Large intestine (tissue), 3 donors: ENCODE data around the gene MAN1B1. TPM values are rescaled to one million over a fixed set of nuclear protein-coding genes. Genes with fewer than 3 reads are reported as not detected.
A peak's percentile ranks its signal among the peaks of the same experiment; 100 is the strongest.

Experiments used
- DNase-seq, 2 donors: peaks; one replicate each; pipeline versions ENCODE4 v3.0.0 to v3.0.0-alpha.2; 2013
- H3K27ac ChIP-seq: one replicate; pipeline ENCODE4 v1.5.1; 2013; ENCODE audit warnings: low read length
- H3K27me3 ChIP-seq: 2 replicates; pipeline ENCODE4 v1.6.1; 2013; ENCODE audit warnings: low read length; ENCODE audit not compliant: control insufficient read depth, insufficient read depth
- H3K36me3 ChIP-seq: 2 replicates; pipeline ENCODE4 v1.6.1; 2013; ENCODE audit warnings: low read length; ENCODE audit not compliant: control insufficient read depth, insufficient read depth
- H3K4me1 ChIP-seq: one replicate; pipeline ENCODE4 v1.6.1; 2013; ENCODE audit warnings: low read length; ENCODE audit not compliant: control insufficient read depth, insufficient read depth
- H3K4me3 ChIP-seq: one replicate; pipeline ENCODE4 v1.5.1; 2013; ENCODE audit warnings: low read length
- H3K9me3 ChIP-seq: one replicate; pipeline ENCODE4 v1.6.1; 2013; ENCODE audit warnings: mild to moderate bottlenecking, low read depth, low read length, moderate library complexity; ENCODE audit not compliant: control insufficient read depth
- WGBS: methylation state at CpG from one replicate; pipeline ENCODE4 v1.1.5; 2013; ENCODE audit warnings: low lambda C conversion rate; ENCODE audit not compliant: insufficient coverage; 5-methylcytosine and 5-hydroxymethylcytosine counted together
- polyA plus RNA-seq: library from polyadenylated mRNA; unstranded; fragments of 120-200 nt; gene quantifications from one replicate; pipeline ENCODE4 v1.2.1, GENCODE V29; 2013

The MAN1B1 gene
- polyA plus RNA-seq, 1 donor, result 39.5 TPM

DNA sequence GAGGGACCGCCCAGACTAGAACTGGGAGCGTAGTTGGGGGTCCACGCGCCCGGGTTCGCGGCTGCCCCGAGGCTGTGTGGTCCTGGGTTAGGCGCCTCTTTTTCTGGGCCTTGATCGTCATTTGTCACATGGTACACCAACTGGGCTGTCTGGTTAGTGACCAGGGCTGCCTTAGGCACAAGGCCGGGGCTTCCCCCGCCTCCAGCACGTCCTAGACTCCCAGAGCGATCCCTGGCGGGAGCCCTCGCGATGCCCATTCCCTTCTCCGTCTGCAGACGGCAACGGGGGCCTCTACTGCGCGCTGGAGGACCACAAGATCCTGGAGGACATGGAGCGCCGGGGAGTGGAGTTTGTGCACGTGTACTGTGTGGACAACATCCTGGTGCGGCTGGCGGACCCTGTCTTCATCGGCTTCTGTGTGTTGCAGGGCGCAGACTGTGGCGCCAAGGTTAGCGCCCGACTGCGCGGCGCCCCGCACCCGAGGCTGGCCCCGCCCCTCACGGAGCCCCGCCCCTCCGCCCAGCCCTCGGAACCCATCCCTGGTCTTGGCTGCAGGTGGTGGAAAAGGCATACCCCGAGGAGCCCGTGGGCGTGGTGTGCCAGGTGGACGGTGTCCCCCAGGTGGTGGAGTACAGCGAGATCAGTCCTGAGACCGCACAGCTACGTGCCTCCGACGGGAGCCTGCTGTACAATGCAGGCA lies 7.9 kb upstream of the MAN1B1 start:
- peak in 1 of 2 donors; percentile 31 for DNase-seq
- Histone ChIP-seq H3K36me3 (peaks cover 32% of the 10 kb centered on the region), H3K4me1 (peaks cover 27% of the 10 kb centered on the region), H3K27ac (no peak overlapping the region), H3K9me3 (peaks cover 3% of the 10 kb centered on the region), H3K27me3 (peaks cover 24% of the 10 kb centered on the region), H3K4me3 (peak overlapping the region; percentile 74)
- no CpG with 5 or more reads among the region's 51 CpGs for WGBS

DNA sequence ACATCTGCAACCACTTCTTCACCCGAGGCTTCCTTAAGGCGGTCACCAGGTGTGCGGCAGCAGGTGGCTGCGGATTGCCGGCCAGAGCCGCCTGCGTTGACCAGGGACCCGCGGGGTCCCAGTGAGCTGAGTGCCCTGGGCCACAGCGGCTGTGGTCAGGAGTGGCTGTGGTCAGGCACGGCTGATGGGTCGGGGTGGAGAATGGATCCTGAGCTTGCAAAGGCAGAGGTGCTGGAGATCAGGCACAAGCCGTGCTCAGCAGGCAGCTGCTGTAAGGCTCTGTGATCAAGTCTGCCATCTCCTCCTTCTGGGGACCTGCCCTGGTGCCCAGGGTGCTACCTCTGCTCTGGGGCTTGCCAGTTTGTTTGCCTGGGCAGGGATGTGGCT lies 7.4 kb upstream of the MAN1B1 start:
- Histone ChIP-seq H3K4me1 (peaks cover 24% of the 10 kb centered on the region), H3K27me3 (peaks cover 24% of the 10 kb centered on the region), H3K36me3 (peaks cover 32% of the 10 kb centered on the region), H3K4me3 (no peak overlapping the region), H3K9me3 (peaks cover 3% of the 10 kb centered on the region), H3K27ac (no peak overlapping the region)
- no CpG with 5 or more reads among the region's 13 CpGs for WGBS
- DNase-seq, result no peak

DNA sequence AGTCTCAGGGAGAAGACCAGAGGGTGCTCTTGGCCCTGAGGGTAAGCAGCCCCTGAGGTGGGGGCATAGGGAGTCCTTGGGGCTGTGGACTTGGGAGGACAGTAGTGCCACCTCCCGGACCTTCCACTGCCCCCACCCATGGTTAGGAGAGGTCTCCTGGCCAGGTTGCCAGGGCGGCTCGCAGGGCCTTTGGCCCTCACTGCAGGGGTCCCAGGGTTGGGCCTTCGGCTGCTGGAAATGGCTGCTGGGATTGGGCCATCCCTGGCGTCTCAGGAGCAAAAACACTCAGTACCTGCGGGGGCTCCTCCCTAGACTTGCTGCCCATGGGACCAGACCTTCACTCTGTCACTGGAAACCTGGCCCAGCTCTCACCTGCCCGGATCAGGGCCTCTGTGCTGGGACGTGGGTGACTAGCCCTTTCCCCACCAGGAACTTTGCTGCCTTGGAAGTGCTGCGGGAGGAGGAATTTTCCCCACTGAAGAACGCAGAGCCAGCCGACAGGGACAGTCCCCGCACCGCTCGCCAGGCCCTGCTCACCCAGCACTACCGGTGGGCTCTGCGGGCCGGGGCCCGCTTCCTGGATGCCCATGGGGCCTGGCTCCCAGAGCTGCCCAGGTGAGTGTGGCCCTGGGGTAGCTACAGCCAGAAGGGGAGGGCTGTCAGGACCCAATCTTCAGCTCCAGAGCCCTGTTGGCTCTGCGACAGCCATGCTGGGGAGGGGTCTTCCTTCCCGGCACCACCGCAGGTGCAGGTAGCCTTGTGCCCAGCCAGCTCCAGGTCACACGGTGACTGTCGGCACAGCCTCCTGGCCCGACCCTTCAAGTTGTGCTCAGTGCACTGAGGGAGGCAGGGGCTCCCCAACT lies 6.3 kb upstream of the MAN1B1 start:
- DNase-seq, result no peak
- Histone ChIP-seq H3K36me3 (peaks cover 32% of the 10 kb centered on the region), H3K27me3 (peaks cover 24% of the 10 kb centered on the region), H3K4me1 (peaks cover 26% of the 10 kb centered on the region), H3K4me3 (no peak overlapping the region), H3K9me3 (peaks cover 3% of the 10 kb centered on the region), H3K27ac (no peak overlapping the region)
- WGBS, result no CpG with 5 or more reads among the region's 24 CpGs

DNA sequence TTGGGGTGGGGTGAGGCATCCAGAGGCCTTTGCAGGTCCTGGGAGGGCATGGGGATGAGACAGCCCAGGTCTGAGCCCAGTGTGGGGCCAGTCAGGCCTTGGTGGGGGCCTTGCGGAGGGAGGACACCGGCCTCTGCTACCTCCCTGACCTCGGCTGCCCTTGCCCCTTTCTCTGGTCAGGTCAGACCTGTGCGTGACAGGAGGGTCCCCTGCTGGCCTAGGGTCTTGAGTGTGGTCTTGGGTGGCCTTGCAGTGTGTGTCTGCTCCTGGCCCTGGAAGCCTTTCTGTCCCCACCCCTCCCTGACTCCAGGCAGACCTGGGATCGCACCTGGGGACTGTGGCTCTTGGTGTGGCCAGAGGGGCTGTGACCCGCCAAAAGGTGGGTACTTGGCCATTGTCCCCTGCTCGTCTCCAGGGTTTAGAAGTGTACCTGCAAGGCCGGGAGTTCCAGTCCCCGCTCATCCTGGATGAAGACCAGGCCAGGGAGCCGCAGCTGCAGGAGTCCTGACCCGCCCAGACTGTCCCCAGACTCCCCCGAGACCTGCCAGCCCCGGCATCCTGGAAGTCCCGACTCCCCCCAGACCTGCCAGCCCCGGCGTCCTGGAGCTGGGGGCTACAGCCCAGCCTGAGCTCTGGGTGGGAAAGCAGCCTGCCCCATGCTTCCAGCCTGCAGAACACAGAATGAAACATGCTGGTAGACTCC lies 4.4 kb upstream of the MAN1B1 start:
- DNase-seq, result no peak
- no peak overlapping the region for H3K27ac ChIP-seq
- H3K36me3 ChIP-seq, result peaks cover 32% of the 10 kb centered on the region
- WGBS, result no CpG with 5 or more reads among the region's 16 CpGs
- peaks cover 3% of the 10 kb centered on the region for H3K9me3 ChIP-seq
- peaks cover 21% of the 10 kb centered on the region for H3K27me3 ChIP-seq
- no peak overlapping the region for H3K4me3 ChIP-seq
- H3K4me1 ChIP-seq, result peaks cover 26% of the 10 kb centered on the region

DNA sequence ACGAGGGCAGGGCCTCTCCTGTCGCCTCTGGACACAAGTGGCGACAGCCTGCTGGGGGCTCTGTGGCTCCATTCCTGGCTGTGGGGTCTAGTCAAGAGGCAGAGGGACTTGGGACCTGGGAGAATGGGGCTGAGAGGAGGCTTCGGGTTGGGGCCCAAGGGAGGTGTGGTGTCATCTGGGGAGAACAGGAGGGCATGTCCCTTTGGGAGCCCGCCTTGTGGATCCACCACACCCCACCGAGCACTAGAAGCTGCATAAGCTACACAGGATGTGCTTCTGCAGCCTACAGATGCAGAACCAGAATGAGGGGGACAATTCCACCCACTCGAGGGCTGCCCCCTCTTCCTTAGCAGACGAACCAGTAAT lies 3.9 kb upstream of the MAN1B1 start:
- peaks cover 18% of the 10 kb centered on the region for H3K27me3 ChIP-seq
- H3K4me1 ChIP-seq, result peaks cover 31% of the 10 kb centered on the region
- WGBS, result no CpG with 5 or more reads among the region's 8 CpGs
- DNase-seq, result no peak
- no peak overlapping the region for H3K4me3 ChIP-seq
- H3K27ac ChIP-seq, result no peak overlapping the region
- peaks cover 3% of the 10 kb centered on the region for H3K9me3 ChIP-seq
- H3K36me3 ChIP-seq, result peaks cover 32% of the 10 kb centered on the region

DNA sequence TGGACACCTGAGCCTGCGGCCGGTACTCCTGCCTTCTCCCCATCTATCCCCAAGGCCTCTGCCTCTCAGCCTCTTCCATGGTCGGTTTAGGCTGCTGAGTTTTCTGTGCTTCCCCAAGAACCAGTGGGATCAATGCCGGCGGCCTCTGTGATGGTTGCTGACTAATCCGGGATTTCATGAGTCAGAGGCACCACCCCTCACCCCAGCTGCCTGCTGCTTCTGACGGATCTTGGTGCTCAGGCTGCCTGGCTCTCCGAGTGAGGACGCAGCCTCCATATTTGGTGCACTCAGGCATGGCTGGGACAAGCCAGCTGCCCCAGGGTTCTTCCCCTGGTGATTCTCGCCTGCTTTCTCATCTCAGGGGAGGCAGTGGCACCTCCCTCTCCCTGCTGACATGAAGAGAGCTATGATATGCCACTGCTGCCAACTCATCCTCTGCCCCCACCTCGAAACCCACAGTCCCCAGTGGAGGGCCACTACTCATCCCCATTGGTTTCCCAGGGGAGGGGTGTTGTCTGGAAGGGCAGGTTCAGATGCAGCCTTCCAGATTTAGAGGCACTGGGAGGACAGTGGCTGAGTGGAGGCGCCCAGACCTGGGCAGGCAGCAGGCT lies 3.3 kb upstream of the MAN1B1 start:
- Histone ChIP-seq H3K36me3 (peaks cover 32% of the 10 kb centered on the region), H3K27ac (no peak overlapping the region), H3K4me3 (no peak overlapping the region), H3K27me3 (peaks cover 12% of the 10 kb centered on the region), H3K4me1 (peaks cover 30% of the 10 kb centered on the region), H3K9me3 (peaks cover 2% of the 10 kb centered on the region)
- WGBS, result no CpG with 5 or more reads among the region's 12 CpGs
- no peak for DNase-seq

DNA sequence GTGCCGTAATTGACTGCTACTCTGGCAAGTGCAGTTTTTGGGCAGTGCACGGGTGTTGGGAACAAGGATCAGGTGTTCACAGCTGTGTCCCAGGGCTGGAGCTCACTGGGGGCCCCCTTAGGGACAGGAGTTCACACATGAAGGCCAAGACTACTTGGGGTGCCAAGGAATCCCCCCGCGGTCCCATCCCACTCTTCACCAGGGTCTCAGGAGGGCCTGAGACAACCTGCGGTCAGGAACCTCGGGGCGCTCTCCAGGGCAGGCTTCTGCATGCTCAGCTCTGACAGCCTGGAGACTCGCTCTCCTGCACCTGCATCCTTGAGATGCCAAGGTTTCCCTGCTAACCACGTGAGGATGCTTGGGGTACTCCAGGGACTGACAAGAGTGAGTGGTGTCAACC lies 2.3 kb upstream of the MAN1B1 start:
- no peak for DNase-seq
- H3K4me1 ChIP-seq, result peaks cover 20% of the 10 kb centered on the region
- 80% methylated on average over 1 of the region's 9 CpGs for WGBS
- peaks cover 3% of the 10 kb centered on the region for H3K27me3 ChIP-seq
- H3K9me3 ChIP-seq, result no peaks in the 10 kb centered on the region
- H3K4me3 ChIP-seq, result no peak overlapping the region
- H3K27ac ChIP-seq, result no peak overlapping the region
- peaks cover 33% of the 10 kb centered on the region for H3K36me3 ChIP-seq

DNA sequence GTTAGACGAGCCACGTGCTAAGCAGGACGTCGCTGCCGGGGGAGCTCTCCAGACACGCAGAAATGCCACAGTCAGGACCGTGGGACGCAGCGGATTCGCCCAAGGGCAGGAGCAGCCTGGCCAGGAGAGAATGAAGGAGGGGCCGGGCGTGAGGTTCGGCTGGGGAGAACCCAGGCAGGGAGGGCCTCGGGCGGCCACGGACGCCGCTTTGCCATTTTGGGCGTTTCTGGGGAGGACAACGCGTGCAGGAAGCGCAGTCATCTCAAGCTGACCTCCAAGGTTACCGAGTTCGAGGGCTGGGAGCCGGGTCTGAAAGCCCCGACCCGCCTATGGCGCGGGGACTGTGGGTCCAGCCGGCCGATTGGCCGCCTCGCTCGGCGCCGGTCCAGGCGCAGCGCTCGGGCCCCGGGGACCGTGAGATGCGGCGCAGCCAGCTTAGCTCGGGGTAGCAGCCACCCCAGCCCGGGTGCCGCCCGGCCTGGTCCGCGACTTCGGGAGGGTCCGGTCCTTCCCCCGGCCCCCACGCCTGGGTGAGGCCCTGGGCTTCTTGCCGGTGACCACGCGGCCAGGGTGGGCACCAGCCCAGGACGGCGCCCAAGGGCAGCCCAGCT lies 760 bp upstream of the MAN1B1 start:
- H3K27me3 ChIP-seq, result no peaks in the 10 kb centered on the region
- DNase-seq, result peak in 1 of 2 donors; percentile 73
- WGBS, result no CpG with 5 or more reads among the region's 58 CpGs
- peaks cover 19% of the 10 kb centered on the region for H3K4me1 ChIP-seq
- H3K9me3 ChIP-seq, result no peaks in the 10 kb centered on the region
- H3K36me3 ChIP-seq, result peaks cover 28% of the 10 kb centered on the region
- H3K4me3 ChIP-seq, result peak overlapping the region; percentile 74
- H3K27ac ChIP-seq, result peak overlapping the region; percentile 66

DNA sequence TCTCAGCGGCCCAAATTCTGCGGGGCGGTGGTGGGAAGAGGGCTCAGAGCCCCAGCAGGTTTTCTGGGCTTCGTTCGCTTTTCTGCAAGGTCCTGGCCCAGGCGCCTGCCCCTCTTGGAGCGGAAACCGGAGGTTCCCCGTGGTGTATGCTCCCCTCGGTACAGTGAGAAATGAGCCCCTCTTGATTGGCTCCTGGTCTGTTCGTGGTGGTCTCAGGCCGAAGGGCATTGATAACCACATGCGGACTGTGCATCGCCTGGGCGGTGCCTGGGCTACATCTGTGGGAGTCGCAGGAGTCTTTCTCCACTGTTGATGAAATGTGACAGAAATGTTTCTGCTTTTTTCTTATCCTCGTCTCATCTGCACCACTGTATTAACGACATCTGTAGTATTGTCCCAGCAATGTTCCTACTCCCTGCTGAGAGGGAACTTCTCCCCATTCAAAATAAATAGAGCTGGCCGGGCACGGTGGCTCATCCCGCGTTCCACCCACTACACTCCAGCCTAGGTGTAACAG lies 682 bp downstream of the MAN1B1 start:
- peaks cover 27% of the 10 kb centered on the region for H3K36me3 ChIP-seq
- H3K27ac ChIP-seq, result peak overlapping the region; percentile 80
- WGBS, result no CpG with 5 or more reads among the region's 22 CpGs
- H3K9me3 ChIP-seq, result no peaks in the 10 kb centered on the region
- H3K4me3 ChIP-seq, result peak overlapping the region; percentile 74
- no peaks in the 10 kb centered on the region for H3K27me3 ChIP-seq
- no peak for DNase-seq
- H3K4me1 ChIP-seq, result peaks cover 19% of the 10 kb centered on the region
